GM18519 (cell line): ENCODE data around the gene GLUD1.
"Not testable (repeated sequence)": the region's sequence is repeated elsewhere in the genome, so short reads cannot be mapped to it uniquely, and the experiment has no call there.

Experiments
- ATAC-seq: cut with Tn5 transposase; IDR thresholded peaks from one replicate; pipeline ENCODE4 v1.9.1; 2021; ENCODE audit warnings: mild to moderate bottlenecking, moderate library complexity; ENCODE audit not compliant: unreplicated experiment, low FRiP score

Gene GLUD1

GRCh38 chr10:87092376-87092860, 2.2 kb downstream of the GLUD1 start:
- ATAC-seq: no peak

- ATAC-seq: no peak
These were observed 3.9 kb downstream of the GLUD1 start for GRCh38 chr10:87090779-87091178.

- ATAC-seq: no peak
These were observed 4.9 kb downstream of the GLUD1 start for GRCh38 chr10:87089746-87090145.

- ATAC-seq: no peak
These were observed 9.1 kb downstream of the GLUD1 start for GRCh38 chr10:87085537-87085936.

GRCh38 chr10:87084291-87084782, 10.3 kb downstream of the GLUD1 start:
- not testable (repeated sequence) for ATAC-seq

- not testable (repeated sequence) for ATAC-seq
These were observed 10.9 kb downstream of the GLUD1 start for GRCh38 chr10:87083576-87084290.

GRCh38 chr10:87082219-87082618, 12.4 kb downstream of the GLUD1 start:
- ATAC-seq: not testable (repeated sequence)

GRCh38 chr10:87081574-87081973, 13.1 kb downstream of the GLUD1 start:
- ATAC-seq: not testable (repeated sequence)

GRCh38 chr10:87080621-87081020, 14.0 kb downstream of the GLUD1 start:
- ATAC-seq: not testable (repeated sequence)

GRCh38 chr10:87079106-87079836, 15.4 kb downstream of the GLUD1 start:
- no peak for ATAC-seq

GRCh38 chr10:87076421-87076820, 18.2 kb downstream of the GLUD1 start:
- not testable (repeated sequence) for ATAC-seq

- no peak for ATAC-seq
These were observed 22.2 kb downstream of the GLUD1 start for GRCh38 chr10:87072449-87072848.

- no peak for ATAC-seq
These were observed 26.4 kb downstream of the GLUD1 start for GRCh38 chr10:87068281-87068680.

GRCh38 chr10:87066865-87067264, 27.8 kb downstream of the GLUD1 start:
- ATAC-seq: no peak

GRCh38 chr10:87066178-87066577, 28.5 kb downstream of the GLUD1 start:
- no peak for ATAC-seq

GRCh38 chr10:87064651-87065050, 30.0 kb downstream of the GLUD1 start:
- no peak for ATAC-seq

- no peak for ATAC-seq
These were observed 34.2 kb downstream of the GLUD1 start for GRCh38 chr10:87060280-87060928.

- no peak for ATAC-seq
These were observed 35.2 kb downstream of the GLUD1 start for GRCh38 chr10:87059401-87059800.

GRCh38 chr10:87058171-87058570, 36.5 kb downstream of the GLUD1 start:
- ATAC-seq: no peak

- no peak for ATAC-seq
These were observed 40.0 kb downstream of the GLUD1 start for GRCh38 chr10:87054373-87055295.
